Ishikawa (cell line): ENCODE measurements around the gene KIAA0319L.

Source experiments
- EP300 ChIP-seq: IDR thresholded peaks from 2 replicates; pipeline ENCODE4 v1.6.1; 2012; ENCODE audit warnings: borderline replicate concordance
- FOXM1 ChIP-seq: IDR thresholded peaks from 2 replicates; pipeline ENCODE4 v1.6.1; 2012; ENCODE audit warnings: low read depth, borderline replicate concordance
- TEAD4 ChIP-seq: IDR thresholded peaks from 2 replicates; pipeline ENCODE4 v1.6.1; 2012
- ZBTB7A ChIP-seq: IDR thresholded peaks from 2 replicates; pipeline ENCODE4 v1.6.1; 2012; ENCODE audit warnings: low read depth

DNA sequence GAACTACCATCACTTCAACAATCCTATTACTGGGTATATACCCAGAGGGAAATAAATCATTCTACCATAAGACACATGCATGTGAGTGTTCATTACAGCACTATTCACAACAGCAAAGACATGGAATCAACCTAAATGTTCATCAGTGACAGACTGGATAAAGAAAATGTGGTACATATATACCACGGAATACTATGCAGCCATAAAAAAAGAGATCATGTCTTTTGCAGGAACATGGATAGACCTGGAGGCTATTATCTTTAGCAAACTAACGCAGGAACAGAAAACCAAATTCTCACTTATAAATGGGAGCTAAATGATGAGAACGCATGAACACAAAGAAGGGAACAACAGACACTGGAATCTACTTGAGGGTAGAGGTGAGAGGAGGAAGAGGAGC lies 39.0 kb downstream of the KIAA0319L start:
- no peak for TF ChIP-seq EP300
- no peak for TF ChIP-seq TEAD4
- no peak for TF ChIP-seq FOXM1
- no peak for TF ChIP-seq ZBTB7A
